Neutrophil (primary cell): ENCODE results near the gene LENG1.
"Not testable (repeated sequence)": the region's sequence is repeated elsewhere in the genome, so short reads cannot be mapped to it uniquely, and the experiment has no call there.

ENCODE experiments used
- H3K27ac ChIP-seq: fragments of 200-600 bp; sonication (generic); 2 replicates; pipeline ENCODE4 v1.5.1; 2016; ENCODE audit warnings: mild to moderate bottlenecking, moderate library complexity
- H3K27me3 ChIP-seq: fragments of 200-600 bp; sonication (generic); 2 replicates; pipeline ENCODE4 v1.6.0; 2016; ENCODE audit warnings: mild to moderate bottlenecking
- H3K36me3 ChIP-seq: fragments of 200-600 bp; sonication (generic); 2 replicates; pipeline ENCODE4 v1.5.1; 2017
- H3K4me1 ChIP-seq, 2 experiments: fragments of 200-600 bp in 1 of 2; sonication (generic) in 1 of 2; 1 replicate in 1 of 2; 2 replicates in 1 of 2; pipeline versions ENCODE4 v1.5.1 to v1.6.1; 2013 to 2016; ENCODE audit warnings: low read depth in 1 of 2, low read length in 1 of 2, mild to moderate bottlenecking in 1 of 2, moderate library complexity in 1 of 2; ENCODE audit not compliant: control insufficient read depth in 1 of 2, insufficient read depth in 1 of 2
- H3K4me3 ChIP-seq, 2 experiments: fragments of 200-600 bp in 1 of 2; sonication (generic) in 1 of 2; 1 replicate in 1 of 2; 2 replicates in 1 of 2; pipeline ENCODE4 v1.5.1; 2013 to 2016; ENCODE audit warnings: low read depth in 1 of 2, low read length in 1 of 2, mild to moderate bottlenecking in 1 of 2, moderate library complexity in 1 of 2
- H3K9me3 ChIP-seq: fragments of 200-600 bp; sonication (generic); 2 replicates; pipeline ENCODE4 v1.5.1; 2016
- CTCF ChIP-seq: fragments of 200-600 bp; sonication (generic); IDR thresholded peaks from 2 replicates; pipeline ENCODE4 v1.5.1; 2016; ENCODE audit warnings: antibody characterized with exemption

The LENG1 gene

GRCh38 chr19:54199401-54199800 is 39.9 kb upstream of the LENG1 start:
- peaks cover 82% of the 10 kb centered on the region for H3K36me3 ChIP-seq
- no peaks in the 10 kb centered on the region for H3K9me3 ChIP-seq
- peak overlapping the region in 1 of 2 experiments; percentile 87 for H3K4me3 ChIP-seq
- TF ChIP-seq CTCF: no peak
- peaks cover 44 to 49% of the 10 kb centered on the region in 2 experiments for H3K4me1 ChIP-seq
- peak overlapping the region; percentile 93 for H3K27ac ChIP-seq
- no peaks in the 10 kb centered on the region for H3K27me3 ChIP-seq

GRCh38 chr19:54197121-54197520 is 37.6 kb upstream of the LENG1 start:
- Histone ChIP-seq H3K4me3 (no peak overlapping the region), H3K36me3 (peaks cover 82% of the 10 kb centered on the region), H3K27ac (peak overlapping the region; percentile 50), H3K9me3 (no peaks in the 10 kb centered on the region), H3K27me3 (no peaks in the 10 kb centered on the region), H3K4me1 (peaks cover 40 to 44% of the 10 kb centered on the region in 2 experiments)
- no peak for TF ChIP-seq CTCF

- peaks cover 38 to 43% of the 10 kb centered on the region in 2 experiments for H3K4me1 ChIP-seq
- peaks cover 79% of the 10 kb centered on the region for H3K36me3 ChIP-seq
- no peak overlapping the region for H3K4me3 ChIP-seq
- no peak for TF ChIP-seq CTCF
- H3K9me3 ChIP-seq: no peaks in the 10 kb centered on the region
- H3K27ac ChIP-seq: peak overlapping the region; percentile 50
- H3K27me3 ChIP-seq: no peaks in the 10 kb centered on the region
Observed at GRCh38 chr19:54196536-54196935, 37.0 kb upstream of the LENG1 start.

- H3K27me3 ChIP-seq, H3K9me3 ChIP-seq, H3K4me3 ChIP-seq: not testable (repeated sequence)
- Histone ChIP-seq H3K27ac (peak overlapping the region; percentile 59), H3K4me1 (peaks cover 24 to 29% of the 10 kb centered on the region in 2 experiments), H3K36me3 (peaks cover 71% of the 10 kb centered on the region)
Observed at GRCh38 chr19:54194463-54194862, 34.9 kb upstream of the LENG1 start.

GRCh38 chr19:54193011-54193410 is 33.5 kb upstream of the LENG1 start:
- no peaks in the 10 kb centered on the region for H3K9me3 ChIP-seq
- no peak overlapping the region for H3K27ac ChIP-seq
- H3K4me1 ChIP-seq: peaks cover 22 to 34% of the 10 kb centered on the region in 2 experiments
- no peak for TF ChIP-seq CTCF
- H3K4me3 ChIP-seq: peak overlapping the region; percentile 21 to 88
- peaks cover 58% of the 10 kb centered on the region for H3K36me3 ChIP-seq
- H3K27me3 ChIP-seq: no peaks in the 10 kb centered on the region

GRCh38 chr19:54191811-54192453 is 32.4 kb upstream of the LENG1 start:
- H3K27me3 ChIP-seq: no peaks in the 10 kb centered on the region
- H3K9me3 ChIP-seq: no peaks in the 10 kb centered on the region
- H3K4me3 ChIP-seq: peak overlapping the region; percentile 88 to 100
- H3K27ac ChIP-seq: peak overlapping the region; percentile 100
- H3K36me3 ChIP-seq: peaks cover 57% of the 10 kb centered on the region
- no peak for TF ChIP-seq CTCF
- H3K4me1 ChIP-seq: peaks cover 30 to 41% of the 10 kb centered on the region in 2 experiments
